Liver (tissue), 3 donors: ENCODE measurements around the gene SLC25A42.

Experiments
- CTCF ChIP-seq: fragments of 150-350 bp; IDR thresholded peaks from 2 replicates; pipeline ENCODE4 v1.5.1; 2017; ENCODE audit warnings: improper control_type of control experiment, low read depth, low read length; ENCODE audit not compliant: missing input control
- FOXA2 ChIP-seq: IDR thresholded peaks from 2 replicates; pipeline ENCODE4 v1.6.1; 2016; ENCODE audit warnings: antibody characterized with exemption
- GABPA ChIP-seq, 2 donors: IDR thresholded peaks in 1 of 2; conservative IDR thresholded peaks in 1 of 2; 2 replicates each; pipeline ENCODE4 v1.6.1; 2016; ENCODE audit warnings: antibody characterized with exemption in 2 of 2, mild to moderate bottlenecking in 1 of 2, moderate library complexity in 1 of 2
- MAX ChIP-seq: IDR thresholded peaks from 2 replicates; pipeline ENCODE4 v1.6.1; 2016; ENCODE audit warnings: antibody characterized with exemption
- RAD21 ChIP-seq, 2 donors: IDR thresholded peaks; 2 replicates each; pipeline ENCODE4 v1.6.1; 2016; ENCODE audit warnings: antibody characterized with exemption in 2 of 2, mild to moderate bottlenecking in 2 of 2
- REST ChIP-seq: IDR thresholded peaks from 2 replicates; pipeline ENCODE4 v1.6.1; 2016; ENCODE audit warnings: antibody characterized with exemption, mild to moderate bottlenecking
- TAF1 ChIP-seq: conservative IDR thresholded peaks from 2 replicates; pipeline ENCODE4 v1.6.1; 2016; ENCODE audit warnings: antibody characterized with exemption, mild to moderate bottlenecking
- donor health status: healthy.
- donor health status: healthy.

DNA sequence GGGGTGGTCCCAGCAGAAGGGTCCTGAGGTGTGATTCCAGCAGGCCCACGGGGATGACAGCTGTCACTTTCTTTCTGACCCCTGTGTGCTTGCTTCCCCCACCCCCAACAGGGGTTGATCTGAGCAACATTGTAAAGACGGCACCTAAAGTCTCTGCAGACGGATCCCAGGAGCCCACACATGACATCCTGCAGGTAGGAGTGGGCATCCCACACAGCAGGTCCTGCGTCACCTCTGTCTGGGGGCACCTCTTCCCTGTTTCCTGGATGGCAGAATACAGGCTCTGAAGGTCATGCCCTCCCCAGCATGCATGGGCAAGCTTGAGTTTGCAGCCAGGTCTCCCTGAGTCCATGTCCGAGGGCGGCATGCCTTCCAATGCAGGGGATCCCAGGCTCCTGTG, 19.9 kb upstream of the SLC25A42 start:
- TF ChIP-seq CTCF: no peak
- TF ChIP-seq GABPA (IDR thresholded peaks at IDR 0.05 in 1 of 2, conservative IDR thresholded peaks at IDR 0.05 in 1 of 2): no peak
- TF ChIP-seq REST: no peak
- TF ChIP-seq RAD21 (IDR thresholded peaks at IDR 0.05): no peak
- no peak for TF ChIP-seq MAX
- no peak for TF ChIP-seq TAF1
- TF ChIP-seq FOXA2: no peak
